ENCODE measurements around the gene RNMT. TPM values are rescaled to one million over a fixed set of nuclear protein-coding genes. Genes with fewer than 3 reads are reported as not detected.

Gene RNMT
- total RNA-seq, 2 experiments from 2014 or later: 63.0 to 64.5 TPM

GRCh38 chr18:13775058-13775457 is 48.6 kb downstream of the RNMT start:
- Mint-ChIP-seq H3K4me1 (no peaks in the 10 kb centered on the region), H3K27me3 (peaks cover 11% of the 10 kb centered on the region), H3K9me3 (peaks cover 11% of the 10 kb centered on the region), H3K27ac (no peak overlapping the region), H3K36me3 (peaks cover 2% of the 10 kb centered on the region), H3K4me3 (no peak overlapping the region)
- DNase-seq: no peak

DNA sequence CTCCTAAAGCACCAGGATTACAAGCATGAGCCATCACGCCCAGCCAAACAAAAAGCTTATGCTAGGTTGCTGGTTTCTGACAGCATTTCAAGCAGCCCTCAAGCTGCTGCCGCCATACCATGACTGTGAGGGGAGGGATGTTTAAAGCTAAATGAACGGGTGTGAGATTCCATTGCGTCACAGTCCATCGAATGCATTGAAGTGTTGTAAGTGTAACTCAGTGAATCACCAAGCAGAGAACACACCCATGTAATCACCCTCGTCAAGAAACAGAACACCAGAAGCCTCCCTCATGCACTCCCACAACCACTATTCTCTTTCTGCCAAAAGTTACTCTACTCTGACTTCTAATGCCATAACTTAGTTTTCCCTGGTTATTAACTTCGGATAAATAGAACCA is 64.7 kb downstream of the RNMT start:
- Mint-ChIP-seq H3K9me3 (peaks cover 2% of the 10 kb centered on the region), H3K27me3 (peaks cover 15% of the 10 kb centered on the region), H3K36me3 (no peaks in the 10 kb centered on the region), H3K4me1 (no peaks in the 10 kb centered on the region), H3K4me3 (no peak overlapping the region), H3K27ac (no peak overlapping the region)
- no peak for DNase-seq

GRCh38 chr18:13793819-13794218 is 67.3 kb downstream of the RNMT start:
- no peak overlapping the region for H3K4me3 Mint-ChIP-seq
- no peak for DNase-seq
- no peak overlapping the region for H3K27ac Mint-ChIP-seq
- H3K36me3 Mint-ChIP-seq: no peaks in the 10 kb centered on the region
- H3K9me3 Mint-ChIP-seq: no peaks in the 10 kb centered on the region
- peaks cover 36% of the 10 kb centered on the region for H3K27me3 Mint-ChIP-seq
- H3K4me1 Mint-ChIP-seq: no peaks in the 10 kb centered on the region

GRCh38 chr18:13796515-13796914 is 70.0 kb downstream of the RNMT start:
- Mint-ChIP-seq H3K36me3 (no peaks in the 10 kb centered on the region), H3K4me1 (peaks cover 6% of the 10 kb centered on the region), H3K27me3 (peaks cover 59% of the 10 kb centered on the region), H3K4me3 (no peak overlapping the region), H3K27ac (no peak overlapping the region), H3K9me3 (no peaks in the 10 kb centered on the region)
- DNase-seq: no peak

- Mint-ChIP-seq H3K36me3 (no peaks in the 10 kb centered on the region), H3K4me3 (no peak overlapping the region), H3K9me3 (no peaks in the 10 kb centered on the region), H3K27me3 (peaks cover 62% of the 10 kb centered on the region), H3K4me1 (peaks cover 6% of the 10 kb centered on the region), H3K27ac (no peak overlapping the region)
- no peak for DNase-seq
Measured at GRCh38 chr18:13797157-13797611, 70.7 kb downstream of the RNMT start.

- H3K9me3 Mint-ChIP-seq: no peaks in the 10 kb centered on the region
- H3K27ac Mint-ChIP-seq: no peak overlapping the region
- H3K27me3 Mint-ChIP-seq: peaks cover 71% of the 10 kb centered on the region
- H3K36me3 Mint-ChIP-seq: no peaks in the 10 kb centered on the region
- no peak overlapping the region for H3K4me3 Mint-ChIP-seq
- peaks cover 6% of the 10 kb centered on the region for H3K4me1 Mint-ChIP-seq
- no peak for DNase-seq
Measured at GRCh38 chr18:13799396-13799795, 72.9 kb downstream of the RNMT start.

GRCh38 chr18:13800505-13801259 is 74.2 kb downstream of the RNMT start:
- H3K4me1 Mint-ChIP-seq: peaks cover 6% of the 10 kb centered on the region
- no peaks in the 10 kb centered on the region for H3K9me3 Mint-ChIP-seq
- H3K4me3 Mint-ChIP-seq: no peak overlapping the region
- no peak overlapping the region for H3K27ac Mint-ChIP-seq
- H3K27me3 Mint-ChIP-seq: peaks cover 75% of the 10 kb centered on the region
- no peaks in the 10 kb centered on the region for H3K36me3 Mint-ChIP-seq
- DNase-seq: peak; percentile 64

DNA sequence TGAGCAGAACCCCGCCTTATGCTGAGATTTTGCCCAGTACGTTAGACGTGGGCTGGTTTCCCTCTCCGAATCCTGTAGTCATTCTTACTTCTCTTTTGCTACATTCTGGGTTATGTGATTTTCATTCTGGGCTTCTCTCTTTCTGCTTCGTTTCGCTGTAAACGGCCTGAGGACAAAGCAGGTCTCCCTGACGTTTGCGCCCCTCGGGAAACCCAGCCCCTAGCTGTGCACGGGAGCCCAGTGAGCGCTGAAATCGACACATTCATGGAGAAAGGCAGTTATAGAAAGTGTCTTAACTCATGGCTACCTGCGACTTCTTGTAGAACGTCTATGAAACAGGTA is 74.8 kb downstream of the RNMT start:
- H3K4me3 Mint-ChIP-seq: no peak overlapping the region
- no peaks in the 10 kb centered on the region for H3K36me3 Mint-ChIP-seq
- no peak for DNase-seq
- peaks cover 70% of the 10 kb centered on the region for H3K27me3 Mint-ChIP-seq
- no peaks in the 10 kb centered on the region for H3K9me3 Mint-ChIP-seq
- H3K4me1 Mint-ChIP-seq: peaks cover 6% of the 10 kb centered on the region
- no peak overlapping the region for H3K27ac Mint-ChIP-seq

- H3K27me3 Mint-ChIP-seq: peaks cover 43% of the 10 kb centered on the region
- H3K9me3 Mint-ChIP-seq: no peaks in the 10 kb centered on the region
- peaks cover 6% of the 10 kb centered on the region for H3K4me1 Mint-ChIP-seq
- no peak overlapping the region for H3K4me3 Mint-ChIP-seq
- H3K36me3 Mint-ChIP-seq: no peaks in the 10 kb centered on the region
- H3K27ac Mint-ChIP-seq: no peak overlapping the region
- no peak for DNase-seq
Measured at GRCh38 chr18:13804305-13804704, 77.8 kb downstream of the RNMT start.

- H3K27ac Mint-ChIP-seq: no peak overlapping the region
- H3K4me1 Mint-ChIP-seq: no peaks in the 10 kb centered on the region
- H3K36me3 Mint-ChIP-seq: no peaks in the 10 kb centered on the region
- peaks cover 18% of the 10 kb centered on the region for H3K27me3 Mint-ChIP-seq
- H3K9me3 Mint-ChIP-seq: no peaks in the 10 kb centered on the region
- H3K4me3 Mint-ChIP-seq: no peak overlapping the region
- no peak for DNase-seq
Measured at GRCh38 chr18:13808294-13809042, 82.0 kb downstream of the RNMT start.

DNA sequence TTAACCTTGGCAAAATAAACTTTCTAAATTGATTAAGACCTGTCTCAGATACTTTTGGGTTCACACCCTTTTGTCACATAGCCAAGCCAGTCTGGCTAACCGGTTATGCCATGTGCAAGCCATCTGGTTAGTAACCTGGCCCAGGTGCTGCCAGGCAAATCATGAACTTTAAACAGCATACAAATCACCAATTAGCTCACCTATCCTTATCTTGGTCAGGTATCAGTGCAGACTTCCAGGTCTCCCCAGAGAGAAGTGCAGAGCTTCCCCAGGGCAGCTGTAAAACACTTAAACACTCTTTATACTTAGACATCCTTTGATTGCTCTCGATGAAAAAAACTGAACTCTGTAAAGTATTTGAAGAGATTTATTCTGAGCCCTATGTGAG is 82.6 kb downstream of the RNMT start:
- H3K27me3 Mint-ChIP-seq: peaks cover 16% of the 10 kb centered on the region
- H3K4me1 Mint-ChIP-seq: no peaks in the 10 kb centered on the region
- no peak overlapping the region for H3K27ac Mint-ChIP-seq
- no peaks in the 10 kb centered on the region for H3K36me3 Mint-ChIP-seq
- H3K9me3 Mint-ChIP-seq: no peaks in the 10 kb centered on the region
- DNase-seq: no peak
- H3K4me3 Mint-ChIP-seq: no peak overlapping the region

- Mint-ChIP-seq H3K27me3 (peaks cover 10% of the 10 kb centered on the region), H3K27ac (no peak overlapping the region), H3K4me1 (no peaks in the 10 kb centered on the region), H3K9me3 (no peaks in the 10 kb centered on the region), H3K4me3 (no peak overlapping the region), H3K36me3 (no peaks in the 10 kb centered on the region)
- DNase-seq: no peak
Measured at GRCh38 chr18:13809531-13810255, 83.2 kb downstream of the RNMT start.

GRCh38 chr18:13810950-13811485 is 84.5 kb downstream of the RNMT start:
- Mint-ChIP-seq H3K4me1 (no peaks in the 10 kb centered on the region), H3K27me3 (peaks cover 7% of the 10 kb centered on the region), H3K36me3 (no peaks in the 10 kb centered on the region), H3K27ac (no peak overlapping the region), H3K4me3 (no peak overlapping the region), H3K9me3 (no peaks in the 10 kb centered on the region)
- DNase-seq: no peak

GRCh38 chr18:13811993-13812392 is 85.5 kb downstream of the RNMT start:
- DNase-seq: no peak
- H3K36me3 Mint-ChIP-seq: no peaks in the 10 kb centered on the region
- no peaks in the 10 kb centered on the region for H3K4me1 Mint-ChIP-seq
- no peak overlapping the region for H3K27ac Mint-ChIP-seq
- peaks cover 7% of the 10 kb centered on the region for H3K27me3 Mint-ChIP-seq
- no peak overlapping the region for H3K4me3 Mint-ChIP-seq
- no peaks in the 10 kb centered on the region for H3K9me3 Mint-ChIP-seq

DNA sequence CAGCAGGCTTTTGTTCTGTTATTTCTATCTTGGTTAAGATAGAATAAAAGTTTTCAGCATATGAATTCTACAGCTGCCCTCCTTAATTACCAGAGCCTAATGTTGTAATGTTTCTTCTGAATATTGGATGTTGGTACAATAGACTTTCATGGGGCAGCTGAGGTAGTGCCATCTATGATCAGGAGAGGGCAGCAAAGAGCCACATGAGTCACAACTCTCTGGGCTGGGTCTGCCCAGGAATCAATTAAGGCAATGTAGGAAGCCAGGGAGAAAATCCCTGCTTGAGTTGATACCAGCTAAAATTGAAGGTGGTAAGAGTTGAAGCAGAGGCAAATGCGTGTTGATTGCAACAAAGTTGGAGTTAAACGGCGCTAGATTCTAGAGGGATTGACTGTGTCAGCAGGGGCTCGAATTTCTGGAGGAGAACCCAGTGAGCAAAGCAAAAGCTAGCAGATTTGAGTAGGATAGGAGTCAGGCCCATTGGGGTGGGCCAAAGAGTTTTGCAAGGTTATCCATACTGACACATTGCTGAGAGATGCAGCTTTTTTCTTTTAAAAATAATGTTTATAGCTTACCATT is 86.9 kb downstream of the RNMT start:
- no peak overlapping the region for H3K4me3 Mint-ChIP-seq
- H3K27ac Mint-ChIP-seq: no peak overlapping the region
- H3K4me1 Mint-ChIP-seq: no peaks in the 10 kb centered on the region
- peak; percentile 34 for DNase-seq
- no peaks in the 10 kb centered on the region for H3K9me3 Mint-ChIP-seq
- no peaks in the 10 kb centered on the region for H3K36me3 Mint-ChIP-seq
- H3K27me3 Mint-ChIP-seq: peaks cover 7% of the 10 kb centered on the region
